Esophagus muscularis mucosa (tissue), 4 donors: ENCODE results near the gene NUP188. TPM values are rescaled to one million over a fixed set of nuclear protein-coding genes. Genes with fewer than 3 reads are reported as not detected.

ENCODE experiments used
- DNase-seq: peaks from one replicate; pipeline ENCODE4 v3.0.0-alpha.2; 2017; ENCODE audit errors: extremely low spot score
- H3K27ac ChIP-seq, 4 donors: fragments of 200-600 bp; sonication (generic); replicated peaks in 1 of 4; 1 replicate in 3 of 4; 2 replicates in 1 of 4; pipeline ENCODE4 v1.5.1; 2016 to 2019; ENCODE audit warnings: mild to moderate bottlenecking in 1 of 4
- H3K27me3 ChIP-seq, 4 donors: fragments of 200-600 bp; sonication (generic); one replicate each; pipeline versions ENCODE4 v1.5.1 to v1.6.0; 2016 to 2019
- H3K36me3 ChIP-seq, 4 donors: fragments of 200-600 bp; sonication (generic); one replicate each; pipeline ENCODE4 v1.5.1; 2016 to 2019
- H3K4me1 ChIP-seq, 4 donors: fragments of 200-600 bp; sonication (generic); one replicate each; pipeline ENCODE4 v1.5.1; 2016 to 2019
- H3K4me3 ChIP-seq, 4 donors: fragments of 200-600 bp; sonication (generic); 1 replicate in 2 of 4; 2 replicates in 2 of 4; pipeline ENCODE4 v1.5.1; 2016 to 2019; ENCODE audit warnings: mild to moderate bottlenecking in 4 of 4, moderate library complexity in 1 of 4
- H3K9me3 ChIP-seq, 4 donors: fragments of 200-600 bp; sonication (generic); 1 replicate in 3 of 4; 2 replicates in 1 of 4; pipeline ENCODE4 v1.5.1; 2016 to 2019
- EP300 ChIP-seq: sonication (generic); formaldehyde crosslinking; IDR thresholded peaks from one replicate; pipeline ENCODE4 v1.6.1; 2017; ENCODE audit warnings: antibody characterized with exemption
- POLR2A ChIP-seq: fragments of 450-650 bp; IDR thresholded peaks from one replicate; pipeline ENCODE4 v1.6.1; 2017; ENCODE audit warnings: antibody characterized with exemption, moderate library complexity, mild to moderate bottlenecking, low read depth
- POLR2AphosphoS5 ChIP-seq, 2 donors: sonication (generic); formaldehyde crosslinking; IDR thresholded peaks; one replicate each; pipeline ENCODE4 v1.6.1; 2017; ENCODE audit warnings: antibody characterized with exemption in 2 of 2
- WGBS: methylation state at CpG from one replicate; pipeline ENCODE4 v1.1.5; 2018; 5-methylcytosine and 5-hydroxymethylcytosine counted together
- intact Hi-C: fragments of 100-400 bp; cut with DNase I; formaldehyde crosslinking; loops from one replicate; pipeline ENCODE4 v1.15.1; 2023
- total RNA-seq, 4 donors: library from RNA; depleted of rRNA; stranded (reverse); fragments of >200 nt; gene quantifications; one replicate each; pipeline versions ENCODE4 v1.1.0 to v1.2.1, GENCODE V29; 2016
- TF ChIP-seq, protein P1 (sequence below), 3 experiments: fragments of 200-600 bp in 2 of 3; fragments of 450-650 bp in 1 of 3; sonication (generic) in 2 of 3; IDR thresholded peaks; one replicate each; pipeline ENCODE4 v1.5.1; 2017 to 2019; ENCODE audit warnings: antibody characterized with exemption in 3 of 3, mild to moderate bottlenecking in 2 of 3, moderate library complexity in 1 of 3

NUP188 gene
- total RNA-seq, 4 donors from 2014 or later: 22.9 to 34.0 (median 29.4) TPM

DNA sequence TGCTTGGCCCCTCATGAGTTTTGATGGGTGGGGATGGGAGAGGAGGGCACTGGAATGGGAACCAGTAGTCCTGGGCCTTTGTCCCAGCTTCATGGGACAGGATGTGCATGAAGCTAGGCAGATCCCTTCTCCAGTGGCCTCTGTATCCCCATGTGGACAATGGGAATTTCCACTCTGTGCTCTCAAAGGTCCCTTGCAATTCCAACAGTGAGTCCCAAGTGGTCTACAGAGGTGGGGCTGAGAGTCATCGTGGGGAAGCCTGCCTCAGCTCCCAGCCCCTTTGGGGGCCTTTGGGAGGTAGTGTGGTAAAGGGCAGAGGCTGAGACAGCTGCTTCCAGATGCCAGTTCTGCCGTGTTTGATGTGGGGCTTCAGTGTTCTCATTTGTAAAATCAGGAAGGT lies 28.6 kb upstream of the NUP188 start:
- Histone ChIP-seq H3K27ac (peak overlapping the region; percentile 51 to 86 (median 84)), H3K4me1 (peaks cover 73 to 91% (median 88%) of the 10 kb centered on the region in 4 donors), H3K36me3 (peaks cover 0 to 49% (median 30%) of the 10 kb centered on the region in 4 donors), H3K9me3 (no peaks in the 10 kb centered on the region), H3K4me3 (no peak overlapping the region), H3K27me3 (no peaks in the 10 kb centered on the region)
- no peak for DNase-seq
- 68% methylated on average over 2 of the region's 2 CpGs for WGBS
- TF ChIP-seq, protein P1, sequence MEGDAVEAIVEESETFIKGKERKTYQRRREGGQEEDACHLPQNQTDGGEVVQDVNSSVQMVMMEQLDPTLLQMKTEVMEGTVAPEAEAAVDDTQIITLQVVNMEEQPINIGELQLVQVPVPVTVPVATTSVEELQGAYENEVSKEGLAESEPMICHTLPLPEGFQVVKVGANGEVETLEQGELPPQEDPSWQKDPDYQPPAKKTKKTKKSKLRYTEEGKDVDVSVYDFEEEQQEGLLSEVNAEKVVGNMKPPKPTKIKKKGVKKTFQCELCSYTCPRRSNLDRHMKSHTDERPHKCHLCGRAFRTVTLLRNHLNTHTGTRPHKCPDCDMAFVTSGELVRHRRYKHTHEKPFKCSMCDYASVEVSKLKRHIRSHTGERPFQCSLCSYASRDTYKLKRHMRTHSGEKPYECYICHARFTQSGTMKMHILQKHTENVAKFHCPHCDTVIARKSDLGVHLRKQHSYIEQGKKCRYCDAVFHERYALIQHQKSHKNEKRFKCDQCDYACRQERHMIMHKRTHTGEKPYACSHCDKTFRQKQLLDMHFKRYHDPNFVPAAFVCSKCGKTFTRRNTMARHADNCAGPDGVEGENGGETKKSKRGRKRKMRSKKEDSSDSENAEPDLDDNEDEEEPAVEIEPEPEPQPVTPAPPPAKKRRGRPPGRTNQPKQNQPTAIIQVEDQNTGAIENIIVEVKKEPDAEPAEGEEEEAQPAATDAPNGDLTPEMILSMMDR (IDR thresholded peaks at IDR 0.05): no peak
- TF ChIP-seq POLR2AphosphoS5 (IDR thresholded peaks at IDR 0.05) (no peak), POLR2A (no peak), EP300 (no peak)
- intact Hi-C loops: no loop called here

DNA sequence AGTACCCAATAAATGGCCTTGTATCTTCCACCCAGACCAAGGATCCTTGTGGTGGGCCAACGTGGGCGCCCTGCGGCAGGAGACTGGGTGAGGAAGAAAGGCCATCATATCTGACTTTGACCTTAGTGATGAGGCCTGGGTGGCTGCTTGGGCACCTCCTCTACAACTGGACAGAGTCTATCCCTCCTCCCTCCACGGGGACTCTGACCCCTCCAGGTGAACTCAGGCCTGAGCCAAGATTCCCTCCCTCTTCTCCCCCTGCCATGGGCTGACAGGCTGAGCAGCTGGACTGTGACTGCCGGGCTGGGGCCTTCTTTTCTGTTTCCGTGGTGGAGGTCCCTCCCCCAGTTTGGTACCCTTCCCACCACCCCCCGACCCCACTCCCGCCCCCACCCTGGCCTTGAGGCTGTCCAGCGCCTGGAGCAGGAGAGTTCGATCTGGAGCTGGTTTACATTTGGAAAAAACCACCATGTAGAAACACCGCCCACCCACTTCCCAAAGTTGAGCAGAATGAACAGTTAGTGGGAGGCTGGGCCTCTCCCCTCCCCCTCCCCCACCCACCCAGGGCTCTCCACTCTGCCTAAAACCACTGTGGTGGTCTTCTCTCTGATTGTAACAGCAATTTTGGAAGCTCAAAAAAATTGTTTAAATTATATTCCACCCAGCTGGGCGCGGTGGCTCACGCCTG lies 28.0 kb upstream of the NUP188 start:
- TF ChIP-seq EP300: no peak
- TF ChIP-seq, protein P1 (IDR thresholded peaks at IDR 0.05): no peak
- no peak for TF ChIP-seq POLR2A
- TF ChIP-seq POLR2AphosphoS5 (IDR thresholded peaks at IDR 0.05): no peak

DNA sequence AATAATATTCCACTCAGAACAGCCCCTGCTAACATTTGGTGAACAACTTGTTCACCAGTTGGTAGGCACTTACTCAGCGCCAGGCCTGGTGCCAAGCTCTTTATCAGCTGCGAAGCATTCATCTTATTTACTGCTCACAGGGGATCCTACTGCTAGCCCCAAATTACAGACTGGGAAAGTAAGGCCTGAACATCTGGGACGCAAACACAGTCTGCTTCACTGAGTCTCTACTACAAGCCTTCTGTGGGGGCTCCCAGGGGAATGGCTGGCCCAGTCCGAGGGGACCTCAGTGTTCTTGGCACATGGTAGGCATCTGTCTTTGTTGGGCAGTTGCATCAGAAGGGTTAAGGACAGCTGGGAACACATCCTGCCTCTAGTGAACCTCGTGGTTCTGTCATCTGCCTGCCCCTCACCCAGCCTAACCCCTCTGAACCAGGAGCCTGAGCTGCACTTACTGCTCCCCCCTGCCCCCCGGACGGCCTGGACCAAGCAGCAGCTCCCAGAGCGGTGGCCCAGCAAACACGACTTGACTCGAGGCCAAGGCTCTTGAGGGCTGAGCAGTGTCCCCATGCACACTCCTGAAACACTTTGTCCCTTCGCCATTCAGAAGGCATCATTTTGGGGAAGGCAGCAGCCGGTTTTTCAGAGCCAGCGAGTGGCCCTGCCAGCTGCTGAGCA lies 27.0 kb upstream of the NUP188 start, which contains the start of gene PHYHD1:
Gene PHYHD1 (plus strand): TSS at position 602 of the 678 bp plus-strand sequence. CDS start 1,342 bp downstream, outside the sequence.
- Histone ChIP-seq H3K27ac (peak within 1 kb of the TSS; percentile 83 to 89 (median 86)), H3K4me1 (peaks cover 59 to 76% (median 72%) of the 10 kb centered on the region in 4 donors), H3K36me3 (peaks cover 0 to 34% (median 20%) of the 10 kb centered on the region in 4 donors), H3K9me3 (no peaks in the 10 kb centered on the region), H3K27me3 (no peaks in the 10 kb centered on the region), H3K4me3 (peak within 1 kb of the TSS; percentile 61 to 69 (median 66))
- 69% methylated on average over 11 of the region's 13 CpGs for WGBS
- TF ChIP-seq POLR2A (no peak), POLR2AphosphoS5 (IDR thresholded peaks at IDR 0.05) (peak; percentile 24 to 60), EP300 (peak; percentile 70)
- DNase-seq: no peak
- intact Hi-C loops: loop anchor here (5.0 kb wide), 1 partner anchor 38 kb away; the partner anchor contains the start of genes KYAT1 and LRRC8A

More for the DNA sequence above, 28.0 kb upstream of the NUP188 start:
- peaks cover 66 to 85% (median 82%) of the 10 kb centered on the region in 4 donors for H3K4me1 ChIP-seq
- H3K27me3 ChIP-seq: no peaks in the 10 kb centered on the region
- peak overlapping the region; percentile 51 to 86 (median 84) for H3K27ac ChIP-seq
- no peak for DNase-seq
- 70% methylated on average over 10 of the region's 14 CpGs for WGBS
- H3K9me3 ChIP-seq: no peaks in the 10 kb centered on the region
- peaks cover 0 to 42% (median 27%) of the 10 kb centered on the region in 4 donors for H3K36me3 ChIP-seq
- H3K4me3 ChIP-seq: no peak overlapping the region
- intact Hi-C loops: loop anchor here (5.0 kb wide), 1 partner anchor 37 kb away; the partner anchor contains the start of genes KYAT1 and LRRC8A

DNA sequence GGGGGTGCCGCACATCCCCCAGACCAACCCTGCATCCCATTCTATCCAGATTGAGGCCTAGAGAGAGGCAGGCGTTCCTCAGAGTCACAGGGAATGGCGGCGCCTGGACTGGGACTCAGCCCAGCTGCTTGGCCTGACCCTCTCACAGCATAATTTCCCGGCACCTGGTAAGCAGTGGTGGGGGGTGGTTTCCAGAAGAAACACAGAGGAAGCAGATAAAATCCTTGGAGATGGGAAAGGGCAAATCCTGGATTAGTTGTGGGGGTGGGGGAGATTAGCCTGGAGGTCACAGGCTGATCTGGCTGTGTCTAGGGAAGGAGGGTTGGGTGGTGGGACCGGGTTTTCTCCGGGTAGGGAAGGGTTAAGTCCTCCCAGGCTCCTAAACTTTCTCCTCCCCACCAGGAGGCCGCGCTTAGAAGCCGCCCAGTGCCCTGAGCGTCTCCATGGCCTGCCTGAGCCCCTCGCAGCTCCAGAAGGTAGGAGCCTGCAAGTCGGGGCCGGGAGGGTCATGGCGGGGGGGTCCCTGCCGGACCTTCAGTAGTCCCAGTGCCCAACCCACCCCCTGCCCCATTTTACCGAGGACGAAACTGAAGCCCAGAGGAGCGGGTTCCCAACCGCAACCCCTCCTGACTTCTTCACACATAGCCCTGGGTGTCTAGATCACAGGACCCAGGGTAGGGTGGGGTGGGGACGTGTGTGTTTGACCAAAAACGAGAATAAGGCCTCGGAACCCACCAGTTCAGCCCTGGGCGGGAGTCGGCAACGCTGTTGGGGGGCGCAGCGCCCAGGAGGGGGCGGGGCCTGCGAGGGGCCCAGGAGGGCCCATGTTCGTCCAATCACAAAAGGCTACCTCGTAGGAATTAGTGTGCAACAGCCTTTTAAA lies 25.4 kb upstream of the NUP188 start:
- Histone ChIP-seq H3K4me3 (peak overlapping the region; percentile 61 to 69 (median 66)), H3K9me3 (no peaks in the 10 kb centered on the region), H3K4me1 (peaks cover 43 to 60% (median 56%) of the 10 kb centered on the region in 4 donors), H3K36me3 (peaks cover 0 to 21% (median 9%) of the 10 kb centered on the region in 4 donors), H3K27me3 (no peaks in the 10 kb centered on the region), H3K27ac (peak overlapping the region; percentile 83 to 89 (median 86))
- DNase-seq: no peak
- WGBS: 16% methylated on average over 24 of the region's 32 CpGs
- intact Hi-C loops: loop anchor here (5.0 kb wide), 1 partner anchor 40 kb away; the partner anchor contains the start of genes KYAT1 and LRRC8A
- peak in 1 of 2 donors; percentile 9 for TF ChIP-seq POLR2AphosphoS5 (IDR thresholded peaks at IDR 0.05)
- TF ChIP-seq, protein P1 (IDR thresholded peaks at IDR 0.05): peak in 2 of 3 experiments; percentile 9 to 13
- no peak for TF ChIP-seq POLR2A
